GM20000 (cell line): ENCODE data around the gene FAM50B.
A peak's percentile ranks its signal among the peaks of the same experiment; 100 is the strongest.

Experiments used
- DNase-seq: peaks from one replicate; pipeline ENCODE4 v3.0.0; 2012; ENCODE audit warnings: low spot score
- CTCF ChIP-seq: IDR thresholded peaks from 2 replicates; pipeline ENCODE4 v1.5.1; 2012; ENCODE audit warnings: mild to moderate bottlenecking, control low read depth; ENCODE audit errors: extremely low read depth, missing control alignments

The FAM50B gene

GRCh38 chr6:3841711-3842565 is 7.2 kb upstream of the FAM50B start:
- no peak for TF ChIP-seq CTCF
- no peak for DNase-seq

GRCh38 chr6:3843379-3844096 is 5.6 kb upstream of the FAM50B start:
- TF ChIP-seq CTCF: no peak
- no peak for DNase-seq

GRCh38 chr6:3844097-3844463 is 5.1 kb upstream of the FAM50B start:
- no peak for DNase-seq
- TF ChIP-seq CTCF: no peak

- no peak for DNase-seq
- TF ChIP-seq CTCF: no peak
Measured at GRCh38 chr6:3847521-3847920, 1.7 kb upstream of the FAM50B start.

DNA sequence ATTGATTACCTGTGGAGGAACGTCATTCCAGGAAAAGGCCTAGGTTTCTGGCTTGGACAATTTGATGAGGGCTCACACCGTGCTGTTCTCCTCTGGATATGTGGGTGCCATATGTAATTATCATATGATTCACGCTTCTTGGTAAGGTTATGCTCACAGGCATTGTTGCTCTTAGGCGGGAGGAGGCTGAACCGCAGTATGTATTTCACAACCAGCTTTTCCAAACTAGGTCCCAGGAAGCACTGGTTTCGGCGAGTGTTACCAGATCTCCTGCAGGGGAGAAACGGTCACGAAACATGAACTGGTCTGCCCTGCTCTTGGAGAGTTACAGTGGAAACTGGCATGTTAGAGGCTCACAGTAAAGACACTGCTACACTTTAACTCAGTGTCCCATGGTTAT is 793 bp upstream of the FAM50B start:
- no peak for DNase-seq
- no peak for TF ChIP-seq CTCF

- peak; percentile 27 for DNase-seq
- no peak for TF ChIP-seq CTCF
Measured at GRCh38 chr6:3849681-3850450, 693 bp downstream of the FAM50B start.
